H1 (cell line): Measurements from ENCODE around the gene SNX21. TPM values are rescaled to one million over a fixed set of nuclear protein-coding genes. Genes with fewer than 3 reads are reported as not detected.

Experiments
- ATF3 ChIP-seq: IDR thresholded peaks from 2 replicates; pipeline ENCODE4 v1.6.1; 2011; ENCODE audit warnings: low read depth, mild to moderate bottlenecking, low read length; ENCODE audit not compliant: insufficient read depth
- BACH1 ChIP-seq: IDR thresholded peaks from 2 replicates; pipeline ENCODE4 v1.6.1; 2012; ENCODE audit warnings: low read length, improper control_type of control experiment
- BRCA1 ChIP-seq: IDR thresholded peaks from 2 replicates; pipeline ENCODE4 v1.6.1; 2012; ENCODE audit warnings: low read depth, low read length, improper control_type of control experiment
- CEBPB ChIP-seq: IDR thresholded peaks from 2 replicates; pipeline ENCODE4 v1.6.1; 2012; ENCODE audit warnings: low read depth, low read length
- CHD1 ChIP-seq: IDR thresholded peaks from 2 replicates; pipeline ENCODE4 v1.6.1; 2012; ENCODE audit warnings: low read depth, low read length, improper control_type of control experiment
- CREB1 ChIP-seq: IDR thresholded peaks from 2 replicates; pipeline ENCODE4 v1.6.1; 2012; ENCODE audit warnings: inconsistent platforms
- E2F6 ChIP-seq: IDR thresholded peaks from 2 replicates; pipeline ENCODE4 v1.6.1; 2012; ENCODE audit warnings: inconsistent platforms
- EP300 ChIP-seq, 2 experiments: IDR thresholded peaks; 1 replicate in 1 of 2; 2 replicates in 1 of 2; pipeline ENCODE4 v1.6.1; 2011 to 2012; ENCODE audit warnings: low read depth in 2 of 2, low read length in 2 of 2, mild to moderate bottlenecking in 2 of 2, borderline replicate concordance in 1 of 2, inconsistent platforms in 1 of 2, moderate library complexity in 1 of 2
- FOSL1 ChIP-seq: IDR thresholded peaks from 2 replicates; pipeline ENCODE4 v1.6.1; 2011; ENCODE audit warnings: mild to moderate bottlenecking, low read depth, low read length, moderate library complexity; ENCODE audit not compliant: insufficient read depth
- GTF2F1 ChIP-seq: IDR thresholded peaks from 2 replicates; pipeline ENCODE4 v1.6.1; 2012; ENCODE audit warnings: low read depth, low read length, improper control_type of control experiment, borderline replicate concordance
- JUN ChIP-seq: IDR thresholded peaks from 2 replicates; pipeline ENCODE4 v1.6.1; 2011; ENCODE audit warnings: low read depth, mild to moderate bottlenecking, improper control_type of control experiment, low read length
- JUND ChIP-seq: IDR thresholded peaks from 2 replicates; pipeline ENCODE4 v1.6.1; 2011; ENCODE audit warnings: mild to moderate bottlenecking, improper control_type of control experiment, low read length
- KDM1A ChIP-seq: fragments of 200-600, 300-600 bp; sonication (generic); IDR thresholded peaks from 2 replicates; pipeline ENCODE4 v1.7.1; 2016; ENCODE audit warnings: mild to moderate bottlenecking, low read length, borderline replicate concordance
- KDM5A ChIP-seq: fragments of 200-600 bp; IDR thresholded peaks from 2 replicates; pipeline ENCODE4 v1.7.1; 2012; ENCODE audit warnings: mild to moderate bottlenecking, low read length, inconsistent platforms, mixed read lengths
- POLR2AphosphoS5 ChIP-seq: IDR thresholded peaks from 2 replicates; pipeline ENCODE4 v1.6.1; 2011; ENCODE audit warnings: low read depth, low read length
- SIX5 ChIP-seq: IDR thresholded peaks from 2 replicates; pipeline ENCODE4 v1.6.1; 2011; ENCODE audit warnings: mild to moderate bottlenecking, low read depth, low read length
- SP1 ChIP-seq: IDR thresholded peaks from 2 replicates; pipeline ENCODE4 v1.6.1; 2011; ENCODE audit warnings: low read depth, low read length
- SP4 ChIP-seq: IDR thresholded peaks from 2 replicates; pipeline ENCODE4 v1.6.1; 2012; ENCODE audit warnings: low read length, inconsistent platforms
- SUZ12 ChIP-seq: fragments of 200-600 bp; sonication (generic); IDR thresholded peaks from 2 replicates; pipeline ENCODE4 v1.6.1; 2012; ENCODE audit warnings: mild to moderate bottlenecking, inconsistent platforms, low read length, moderate library complexity, mixed read lengths
- TCF12 ChIP-seq: IDR thresholded peaks from 2 replicates; pipeline ENCODE4 v1.6.1; 2011; ENCODE audit warnings: low read depth, mild to moderate bottlenecking, low read length
- TEAD4 ChIP-seq: IDR thresholded peaks from 2 replicates; pipeline ENCODE4 v1.6.1; 2012; ENCODE audit warnings: low read depth, low read length, inconsistent platforms, mixed read lengths
- USF2 ChIP-seq: IDR thresholded peaks from 2 replicates; pipeline ENCODE4 v1.6.1; 2011; ENCODE audit warnings: low read length, improper control_type of control experiment
- YY1 ChIP-seq: IDR thresholded peaks from 2 replicates; pipeline ENCODE4 v1.6.1; 2011; ENCODE audit warnings: low read depth, mild to moderate bottlenecking, low read length
- ZNF274 ChIP-seq: IDR thresholded peaks from 2 replicates; pipeline ENCODE4 v1.7.0; 2012; ENCODE audit warnings: low read length, borderline replicate concordance; ENCODE audit errors: extremely low read depth
- polyA plus RNA-seq, 7 experiments: library from polyadenylated mRNA; depleted of rRNA in 3 of 7; stranded (reverse) in 5 of 7; unstranded in 2 of 7; fragments of >200 nt in 5 of 7; fragments of 200-250 nt in 2 of 7; gene quantifications; 1 replicate in 5 of 7; 2 replicates in 1 of 7; 4 replicates in 1 of 7; pipeline versions ENCODE4 v1.2.1 to v1.2.3, GENCODE V29; 2011 to 2013; ENCODE audit warnings: missing spikeins in 2 of 7, mixed read lengths in 2 of 7
- total RNA-seq: library from RNA; stranded (reverse); fragmentation: NEBNext Ultra II Directional; extraction: Animal tissue kit (Norgen Biotek cat#: 25700); gene quantifications from 2 replicates; pipeline ENCODE4 v1.2.1, GENCODE V29; 2021

SNX21 gene
- total and polyA plus RNA-seq, 2 of the 8 experiments (the other 6 are each of a cell fraction or from before 2014, with no cell fraction given), result 15.8 to 16.8 TPM

GRCh38 chr20:45880988-45881788 lies 47.6 kb downstream of the SNX21 start, which contains the start of gene ZSWIM1 (continued):
- TF ChIP-seq KDM1A (0 out of 2 replicates have a peak, but pooled peaks have one; percentile 15), CHD1 (no peak), KDM5A (peak; percentile 78), SP1 (peak; percentile 99), TCF12 (no peak), CREB1 (peak; percentile 83), EP300 (IDR thresholded peaks at IDR 0.05; ENCODE audit: borderline replicate concordance in 1 of 2, low read depth in 2 of 2, low read length in 2 of 2) (no peak), BACH1 (no peak), CEBPB (no peak), YY1 (peak; percentile 94), E2F6 (no peak), FOSL1 (no peak), BRCA1 (no peak), TEAD4 (no peak), GTF2F1 (no peak), SIX5 (no peak), JUND (no peak), SP4 (no peak), JUN (no peak), ZNF274 (no peak), SUZ12 (no peak), ATF3 (no peak), USF2 (no peak), POLR2AphosphoS5 (peak; percentile 89)
